GM19043 (cell line): ENCODE data around the gene CISD3.

Source experiments
- ATAC-seq: cut with Tn5 transposase; IDR thresholded peaks from one replicate; pipeline ENCODE4 v1.9.1; 2021; ENCODE audit warnings: low read depth; ENCODE audit not compliant: unreplicated experiment

The CISD3 gene

GRCh38 chr17:38761612-38762011, 31.5 kb downstream of the CISD3 start:
- no peak for ATAC-seq

DNA sequence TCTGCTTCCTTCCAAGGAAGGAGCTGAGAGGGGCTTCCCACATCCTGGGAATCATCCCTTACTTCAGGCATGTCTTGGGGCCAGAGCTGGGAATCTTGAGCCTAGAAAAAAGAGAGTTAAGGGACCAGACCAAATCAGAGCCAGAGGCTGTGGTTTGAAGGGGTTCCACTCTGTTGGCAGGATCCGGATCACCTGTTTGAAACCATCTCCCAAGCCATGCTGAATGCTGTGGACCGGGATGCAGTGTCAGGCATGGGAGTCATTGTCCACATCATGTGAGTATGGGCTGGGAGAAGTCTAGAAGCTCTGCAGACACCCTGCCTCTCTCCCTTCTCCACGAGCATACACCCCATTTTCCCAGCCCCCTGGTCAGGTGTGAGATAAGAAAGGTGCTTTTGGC, 32.1 kb downstream of the CISD3 start:
- ATAC-seq = no peak

- no peak for ATAC-seq
These were observed 36.2 kb downstream of the CISD3 start for GRCh38 chr17:38766341-38766740.

- ATAC-seq = no peak
These were observed 38.3 kb downstream of the CISD3 start for GRCh38 chr17:38768417-38768816.

DNA sequence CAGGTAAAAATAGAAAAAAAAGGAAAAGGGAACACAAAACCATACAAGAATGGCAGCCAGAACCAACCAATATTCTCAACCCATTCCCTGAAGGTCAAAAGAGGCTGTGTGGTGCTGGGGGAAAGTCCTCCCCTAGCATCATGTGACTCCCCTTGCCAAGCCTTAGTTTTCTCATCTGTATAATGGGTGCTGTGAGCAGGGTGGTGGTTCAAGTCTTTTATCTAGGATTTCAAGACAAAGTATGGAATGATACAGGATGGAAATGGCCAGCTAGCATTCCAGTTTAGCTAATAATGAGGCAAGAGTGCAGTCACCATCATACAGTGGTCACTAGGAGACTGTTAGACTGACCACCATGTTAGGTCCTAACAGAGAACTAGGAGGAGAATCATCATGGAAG, 43.1 kb downstream of the CISD3 start:
- no peak for ATAC-seq

DNA sequence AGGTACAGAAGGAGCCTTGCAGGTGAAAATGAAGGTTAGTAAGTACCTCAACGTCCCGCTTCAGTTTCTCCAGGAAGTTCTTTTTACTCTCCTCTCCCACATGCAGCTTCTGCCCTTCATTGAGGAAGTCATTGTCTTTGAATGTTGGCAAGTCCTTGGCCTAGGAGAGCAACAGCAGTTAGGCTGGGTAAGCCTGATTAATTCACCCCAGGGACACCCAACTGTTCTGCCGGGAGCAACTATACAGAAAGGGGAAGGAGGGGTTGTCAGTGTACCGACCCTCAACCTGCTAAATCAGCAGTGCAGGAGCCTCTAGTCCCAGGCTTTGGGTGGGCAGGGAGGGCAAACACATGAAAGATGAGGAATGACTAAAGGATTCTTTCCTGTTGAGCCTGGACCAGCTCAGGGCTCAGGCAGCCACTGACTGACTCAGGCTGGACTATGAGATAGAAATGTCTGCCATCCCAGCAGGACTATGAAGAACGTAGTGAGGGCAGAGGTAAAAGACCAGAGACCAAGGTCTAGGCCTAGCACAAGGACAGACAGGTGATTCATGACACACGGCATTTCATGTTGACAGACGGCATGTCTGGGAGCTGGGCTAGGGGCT, 47.6 kb downstream of the CISD3 start:
- no peak for ATAC-seq

GRCh38 chr17:38779965-38780752, 50.0 kb downstream of the CISD3 start:
- ATAC-seq = no peak

GRCh38 chr17:38783227-38783626, 53.1 kb downstream of the CISD3 start:
- no peak for ATAC-seq
